NCI-H524 treated with DMSO at 0.1 percent for 48 hours (cell line): Measurements from ENCODE around the gene FCSK.
"Not testable (repeated sequence)": the region's sequence is repeated elsewhere in the genome, so short reads cannot be mapped to it uniquely, and the experiment has no call there.

Source experiments
- DNase-seq: peaks from one replicate; lab custom pipeline; 2025; lab: John Stamatoyannopoulos, UW

FCSK gene

GRCh38 chr16:70454222-70455034, at the start of gene FCSK:
Gene FCSK (plus strand): TSS chr16:70454595. CDS start chr16:70463191, 8,596 bp downstream.
- DNase-seq: peak; percentile 49

- not testable (repeated sequence) for DNase-seq
Observed at GRCh38 chr16:70406104-70406503, 48.3 kb upstream of the FCSK start.

- DNase-seq: no peak
Observed at GRCh38 chr16:70407811-70408274, 46.6 kb upstream of the FCSK start.

GRCh38 chr16:70410734-70411133, 43.7 kb upstream of the FCSK start:
- DNase-seq: no peak

GRCh38 chr16:70412385-70412784, 42.0 kb upstream of the FCSK start:
- no peak for DNase-seq

- not testable (repeated sequence) for DNase-seq
Observed at GRCh38 chr16:70413572-70413971, 40.8 kb upstream of the FCSK start.

GRCh38 chr16:70416748-70417616, 37.4 kb upstream of the FCSK start:
- DNase-seq: no peak

GRCh38 chr16:70417661-70418060, 36.7 kb upstream of the FCSK start:
- DNase-seq: no peak

GRCh38 chr16:70418274-70418992, 36.0 kb upstream of the FCSK start:
- DNase-seq: no peak

GRCh38 chr16:70418993-70419318, 35.4 kb upstream of the FCSK start:
- no peak for DNase-seq

GRCh38 chr16:70419384-70420327, 34.7 kb upstream of the FCSK start:
- no peak for DNase-seq

- no peak for DNase-seq
Observed at GRCh38 chr16:70421014-70421413, 33.4 kb upstream of the FCSK start.

GRCh38 chr16:70421473-70422311, 32.7 kb upstream of the FCSK start:
- no peak for DNase-seq

GRCh38 chr16:70422543-70422942, 31.9 kb upstream of the FCSK start:
- no peak for DNase-seq

GRCh38 chr16:70427786-70428177, 26.6 kb upstream of the FCSK start:
- no peak for DNase-seq

GRCh38 chr16:70428178-70428998, 26.0 kb upstream of the FCSK start:
- DNase-seq: peak; percentile 32

- DNase-seq: peak; percentile 68
Observed at GRCh38 chr16:70429888-70430666, 24.3 kb upstream of the FCSK start.

- DNase-seq: no peak
Observed at GRCh38 chr16:70430667-70431536, 23.5 kb upstream of the FCSK start.
